HFFc6 (cell line): ENCODE data around the gene NLRC4. TPM values are rescaled to one million over a fixed set of nuclear protein-coding genes. Genes with fewer than 3 reads are reported as not detected.

ENCODE experiments used
- DNase-seq: peaks from one replicate; pipeline ENCODE4 v3.0.0-alpha.2; 2018
- H3K27ac Mint-ChIP-seq: 2 replicates; pipeline ENCODE4 v1.8.0; 2020; ENCODE audit warnings: mild to moderate bottlenecking, mixed read lengths
- H3K27me3 Mint-ChIP-seq: 2 replicates; pipeline ENCODE4 v1.8.0; 2021; ENCODE audit warnings: mild to moderate bottlenecking, moderate library complexity, mixed read lengths; ENCODE audit not compliant: insufficient read depth
- H3K36me3 Mint-ChIP-seq: 2 replicates; pipeline ENCODE4 v1.8.0; 2021; ENCODE audit warnings: low read depth, mixed read lengths
- H3K4me1 Mint-ChIP-seq: 2 replicates; pipeline ENCODE4 v1.8.0; 2020; ENCODE audit warnings: low read depth, mixed read lengths
- H3K4me3 Mint-ChIP-seq: 2 replicates; pipeline ENCODE4 v1.8.0; 2020; ENCODE audit warnings: mild to moderate bottlenecking, moderate library complexity, mixed read lengths
- H3K9me3 Mint-ChIP-seq: 2 replicates; pipeline ENCODE4 v1.8.0; 2020; ENCODE audit warnings: mild to moderate bottlenecking, mixed read lengths
- total RNA-seq, 6 experiments: library from RNA; stranded (reverse); fragmentation: NEBNext Ultra II Directional; extraction: Animal tissue kit (Norgen Biotek cat#: 25700); gene quantifications; 2 replicates in 1 of 6; 3 replicates in 5 of 6; pipeline ENCODE4 v1.2.3, GENCODE V29; 2021
- TF ChIP-seq, protein P1 (sequence below): fragments of 200-600 bp; sonication (generic); IDR thresholded peaks from 2 replicates; pipeline ENCODE4 v1.5.0; 2021; ENCODE audit warnings: antibody characterized with exemption, mild to moderate bottlenecking

NLRC4 gene
- total RNA-seq, 6 experiments from 2014 or later, result not detected

DNA sequence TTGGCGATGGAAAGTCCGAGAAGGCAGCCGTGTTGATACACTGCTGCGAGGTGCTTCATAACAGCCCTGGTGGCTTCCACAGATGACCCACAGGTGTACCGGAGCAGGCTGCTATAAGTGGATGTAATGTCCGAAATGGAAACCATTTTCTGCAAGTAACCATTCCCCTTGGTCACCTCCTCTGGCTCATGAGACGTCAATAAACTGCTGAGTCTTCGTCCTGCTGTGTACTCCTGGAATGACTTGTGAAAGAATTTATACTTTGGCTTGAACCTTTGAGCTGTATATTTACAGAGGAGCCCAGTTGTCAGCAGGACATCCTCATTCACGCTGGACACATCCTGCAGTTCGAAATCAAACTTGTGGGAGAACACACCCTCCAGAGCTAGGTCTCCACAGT is 14.4 kb downstream of the NLRC4 start:
- H3K9me3 Mint-ChIP-seq, result no peaks in the 10 kb centered on the region
- TF ChIP-seq, protein P1, sequence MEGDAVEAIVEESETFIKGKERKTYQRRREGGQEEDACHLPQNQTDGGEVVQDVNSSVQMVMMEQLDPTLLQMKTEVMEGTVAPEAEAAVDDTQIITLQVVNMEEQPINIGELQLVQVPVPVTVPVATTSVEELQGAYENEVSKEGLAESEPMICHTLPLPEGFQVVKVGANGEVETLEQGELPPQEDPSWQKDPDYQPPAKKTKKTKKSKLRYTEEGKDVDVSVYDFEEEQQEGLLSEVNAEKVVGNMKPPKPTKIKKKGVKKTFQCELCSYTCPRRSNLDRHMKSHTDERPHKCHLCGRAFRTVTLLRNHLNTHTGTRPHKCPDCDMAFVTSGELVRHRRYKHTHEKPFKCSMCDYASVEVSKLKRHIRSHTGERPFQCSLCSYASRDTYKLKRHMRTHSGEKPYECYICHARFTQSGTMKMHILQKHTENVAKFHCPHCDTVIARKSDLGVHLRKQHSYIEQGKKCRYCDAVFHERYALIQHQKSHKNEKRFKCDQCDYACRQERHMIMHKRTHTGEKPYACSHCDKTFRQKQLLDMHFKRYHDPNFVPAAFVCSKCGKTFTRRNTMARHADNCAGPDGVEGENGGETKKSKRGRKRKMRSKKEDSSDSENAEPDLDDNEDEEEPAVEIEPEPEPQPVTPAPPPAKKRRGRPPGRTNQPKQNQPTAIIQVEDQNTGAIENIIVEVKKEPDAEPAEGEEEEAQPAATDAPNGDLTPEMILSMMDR, result no peak
- no peaks in the 10 kb centered on the region for H3K36me3 Mint-ChIP-seq
- no peak overlapping the region for H3K27ac Mint-ChIP-seq
- DNase-seq, result no peak
- peaks cover 3% of the 10 kb centered on the region for H3K27me3 Mint-ChIP-seq
- H3K4me3 Mint-ChIP-seq, result no peak overlapping the region
- peaks cover 15% of the 10 kb centered on the region for H3K4me1 Mint-ChIP-seq

DNA sequence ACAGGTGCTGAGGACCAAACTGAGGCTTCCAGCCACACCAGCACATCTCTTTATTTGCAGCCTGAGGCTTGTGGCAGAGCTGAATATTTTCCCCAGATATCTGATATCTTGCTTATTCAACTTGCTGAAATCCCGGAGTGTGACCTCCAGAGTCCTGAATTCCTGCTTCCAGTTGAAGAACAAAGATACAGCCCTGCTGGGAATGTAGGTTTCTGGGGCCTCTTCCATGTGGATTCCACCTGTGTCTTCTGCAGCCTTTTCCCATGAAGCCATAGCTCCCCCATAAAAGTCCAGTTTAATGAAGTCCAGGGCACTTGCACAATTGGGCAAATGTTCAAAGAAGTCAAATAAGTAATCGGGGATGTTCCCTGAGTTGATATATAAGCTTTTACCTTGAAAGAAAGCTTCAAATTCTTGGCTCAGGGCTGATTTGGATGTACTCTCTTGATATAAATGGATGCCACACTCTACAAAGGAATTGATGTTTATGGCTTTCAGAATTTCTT is 14.9 kb downstream of the NLRC4 start:
- Mint-ChIP-seq H3K4me3 (no peak overlapping the region), H3K4me1 (peaks cover 15% of the 10 kb centered on the region), H3K9me3 (no peaks in the 10 kb centered on the region), H3K27me3 (peaks cover 2% of the 10 kb centered on the region), H3K27ac (no peak overlapping the region), H3K36me3 (no peaks in the 10 kb centered on the region)
- DNase-seq, result no peak
- TF ChIP-seq, protein P1, result no peak

DNA sequence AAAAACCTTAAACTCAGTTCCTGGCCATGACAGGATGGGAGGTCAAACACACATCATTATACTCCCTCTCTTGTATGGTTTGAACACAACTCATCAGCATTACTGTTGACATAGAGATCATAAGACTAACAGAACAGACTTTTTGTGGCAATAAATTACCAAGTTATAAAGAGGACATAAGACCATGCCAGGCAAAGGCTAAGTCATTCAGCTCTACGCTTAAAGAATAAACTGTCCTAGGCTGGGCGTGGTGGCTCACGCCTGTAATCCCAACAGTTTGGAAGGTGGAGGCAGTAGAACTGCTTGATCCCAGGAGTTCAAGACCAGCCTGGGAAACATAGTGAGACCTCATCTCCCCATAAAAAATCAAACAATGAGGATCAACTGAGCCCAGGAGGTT is 16.4 kb downstream of the NLRC4 start:
- Mint-ChIP-seq H3K27me3 (peaks cover 2% of the 10 kb centered on the region), H3K36me3 (no peaks in the 10 kb centered on the region), H3K27ac (no peak overlapping the region), H3K9me3 (no peaks in the 10 kb centered on the region), H3K4me1 (peaks cover 15% of the 10 kb centered on the region), H3K4me3 (no peak overlapping the region)
- TF ChIP-seq, protein P1, result no peak
- no peak for DNase-seq

DNA sequence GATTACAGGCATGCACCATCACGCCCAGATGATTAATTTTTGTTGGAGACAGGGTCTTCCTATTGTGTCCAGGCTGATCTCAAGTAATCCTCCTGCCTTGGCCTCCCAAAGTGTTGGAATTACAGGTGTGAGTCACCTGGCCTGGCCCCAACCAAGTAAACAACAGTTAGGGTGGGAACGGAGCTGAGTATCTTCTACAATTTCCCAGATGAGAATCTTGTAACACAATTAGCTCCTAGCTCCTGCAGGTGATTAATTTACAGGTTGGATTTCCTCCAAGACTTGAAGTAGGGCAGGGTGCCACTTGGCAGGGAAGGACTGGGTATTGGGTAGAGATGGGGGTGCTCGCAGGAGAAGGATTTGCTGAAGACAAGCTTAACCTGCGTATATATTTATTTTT is 17.8 kb downstream of the NLRC4 start:
- peaks cover 2% of the 10 kb centered on the region for H3K27me3 Mint-ChIP-seq
- H3K4me3 Mint-ChIP-seq, result no peak overlapping the region
- H3K4me1 Mint-ChIP-seq, result 0 out of 2 replicates have a peak, but pooled peaks cover 8% of the 10 kb centered on the region
- no peaks in the 10 kb centered on the region for H3K9me3 Mint-ChIP-seq
- H3K27ac Mint-ChIP-seq, result no peak overlapping the region
- TF ChIP-seq, protein P1, result no peak
- no peak for DNase-seq
- H3K36me3 Mint-ChIP-seq, result no peaks in the 10 kb centered on the region

DNA sequence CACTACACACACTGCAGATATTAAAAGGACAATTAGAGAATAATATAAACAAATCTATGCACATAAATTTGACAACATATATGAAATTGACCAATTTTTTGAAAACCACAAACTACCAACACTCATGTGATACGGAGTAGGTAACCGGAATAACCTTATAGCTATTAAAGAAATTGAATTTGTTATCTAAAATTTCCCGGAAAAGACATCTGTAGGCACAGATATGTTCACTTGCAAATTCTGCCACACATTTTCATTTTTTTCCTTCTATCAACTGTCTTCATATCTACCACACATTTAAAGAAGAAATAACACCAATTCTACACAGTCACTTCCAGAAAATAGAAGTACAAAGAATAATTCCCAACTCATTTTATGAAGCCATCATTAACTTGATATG is 22.4 kb downstream of the NLRC4 start:
- no peak overlapping the region for H3K27ac Mint-ChIP-seq
- no peaks in the 10 kb centered on the region for H3K4me1 Mint-ChIP-seq
- TF ChIP-seq, protein P1, result no peak
- H3K9me3 Mint-ChIP-seq, result no peaks in the 10 kb centered on the region
- H3K36me3 Mint-ChIP-seq, result 0 out of 2 replicates have a peak, but pooled peaks cover 7% of the 10 kb centered on the region
- no peaks in the 10 kb centered on the region for H3K27me3 Mint-ChIP-seq
- no peak overlapping the region for H3K4me3 Mint-ChIP-seq
- DNase-seq, result no peak

DNA sequence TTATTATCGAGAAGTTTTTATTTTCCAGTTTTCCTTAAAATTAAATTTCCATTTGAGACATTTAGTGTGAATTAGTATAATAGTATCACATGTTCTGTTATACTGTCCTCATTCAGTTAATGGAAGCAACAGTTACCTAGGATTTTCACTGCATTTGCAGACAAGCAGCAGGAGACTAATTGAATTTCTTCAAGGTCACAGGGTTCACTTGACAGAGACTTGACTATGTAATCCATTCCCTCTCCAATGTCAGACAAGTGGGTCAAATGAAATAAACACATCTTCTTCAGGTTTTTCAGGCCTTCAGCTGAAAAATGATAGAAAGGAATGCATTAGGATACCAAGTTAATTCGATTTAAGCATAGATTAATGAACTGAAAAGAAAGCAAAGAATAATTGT is 26.7 kb downstream of the NLRC4 start:
- no peaks in the 10 kb centered on the region for H3K4me1 Mint-ChIP-seq
- H3K27ac Mint-ChIP-seq, result no peak overlapping the region
- H3K36me3 Mint-ChIP-seq, result peaks cover 22% of the 10 kb centered on the region
- no peaks in the 10 kb centered on the region for H3K27me3 Mint-ChIP-seq
- TF ChIP-seq, protein P1, result no peak
- H3K4me3 Mint-ChIP-seq, result no peak overlapping the region
- DNase-seq, result no peak
- H3K9me3 Mint-ChIP-seq, result no peaks in the 10 kb centered on the region
